Vagina (tissue), 2 donors: ENCODE measurements around the gene REEP3.

Experiments
- CTCF ChIP-seq, 3 experiments: fragments of 450-650 bp in 2 of 3; fragments of 200-600 bp in 1 of 3; sonication (generic) in 1 of 3; IDR thresholded peaks; one replicate each; pipeline ENCODE4 v1.5.1; 2017 to 2019; ENCODE audit warnings: antibody characterized with exemption in 3 of 3, mild to moderate bottlenecking in 2 of 3, moderate library complexity in 2 of 3
- POLR2A ChIP-seq, 2 donors: fragments of 450-650 bp; IDR thresholded peaks; one replicate each; pipeline ENCODE4 v1.6.1; 2017; ENCODE audit warnings: antibody characterized with exemption in 2 of 2, mild to moderate bottlenecking in 2 of 2, moderate library complexity in 2 of 2
- POLR2AphosphoS5 ChIP-seq, 2 donors: sonication (generic); formaldehyde crosslinking; IDR thresholded peaks; one replicate each; pipeline ENCODE4 v1.9.0; 2017; ENCODE audit warnings: antibody characterized with exemption in 2 of 2, mild to moderate bottlenecking in 2 of 2, low read depth in 1 of 2; ENCODE audit not compliant: insufficient read depth in 1 of 2

GRCh38 chr10:63582690-63583089 lies 61.5 kb downstream of the REEP3 start:
- TF ChIP-seq CTCF (IDR thresholded peaks at IDR 0.05), result no peak
- TF ChIP-seq POLR2A (IDR thresholded peaks at IDR 0.05), result no peak
- no peak for TF ChIP-seq POLR2AphosphoS5 (IDR thresholded peaks at IDR 0.05; ENCODE audit: insufficient read depth in 1 of 2, low read depth in 1 of 2)
